ENCODE data around the gene WWOX. TPM values are rescaled to one million over a fixed set of nuclear protein-coding genes. Genes with fewer than 3 reads are reported as not detected.

WWOX gene
- total and polyA plus RNA-seq, 2 of the 13 experiments (the other 11 are each of a cell fraction or from before 2014, with no cell fraction given): 9.1 to 37.4 TPM

GRCh38 chr16:79081297-79082066 lies 982.0 kb downstream of the WWOX start (continued):
- TF ChIP-seq REPIN1 (CRISPR knock-in tag; IDR thresholded peaks at IDR 0.05; ENCODE audit: borderline replicate concordance, low read depth) (no peak), HDAC6 (IDR thresholded peaks at IDR 0.05; ENCODE audit: low read depth, low read length) (no peak), ZNF605 (CRISPR knock-in tag; IDR thresholded peaks at IDR 0.05) (peak; percentile 56; the same call in 1 of the 2 replicates), ETS1 (CRISPR knock-in tag; IDR thresholded peaks at IDR 0.05) (no peak), ZKSCAN1 (IDR thresholded peaks at IDR 0.05; ENCODE audit: low read length) (no peak), ZSCAN29 (CRISPR knock-in tag; conservative IDR thresholded peaks at IDR 0.05) (no peak), CAMTA2 (CRISPR knock-in tag; IDR thresholded peaks at IDR 0.05; ENCODE audit: borderline replicate concordance) (no peak), ZNF709 (CRISPR knock-in tag; IDR thresholded peaks at IDR 0.05) (no peak), ZNF292 (CRISPR knock-in tag; IDR thresholded peaks at IDR 0.05; ENCODE audit: borderline replicate concordance, low read depth) (peak; percentile 49; the same call in 1 of the 2 replicates), ZNF17 (CRISPR knock-in tag; IDR thresholded peaks at IDR 0.05) (no peak), RFX1 (IDR thresholded peaks at IDR 0.05) (no peak), PAWR (CRISPR knock-in tag; IDR thresholded peaks at IDR 0.05; ENCODE audit: borderline replicate concordance) (no peak), ZNF572 (CRISPR knock-in tag; IDR thresholded peaks at IDR 0.05) (no peak), ZNF136 (CRISPR knock-in tag; IDR thresholded peaks at IDR 0.05; ENCODE audit: low read depth) (no peak), ZNF33B (CRISPR knock-in tag; IDR thresholded peaks at IDR 0.05) (no peak), POGZ (CRISPR knock-in tag; IDR thresholded peaks at IDR 0.05) (peak; percentile 86), PLSCR1 (CRISPR knock-in tag; IDR thresholded peaks at IDR 0.05; ENCODE audit: borderline replicate concordance) (no peak), ZNF264 (CRISPR knock-in tag; IDR thresholded peaks at IDR 0.05) (no peak), HIVEP1 (CRISPR knock-in tag; IDR thresholded peaks at IDR 0.05) (peak; percentile 21; the same call in 1 of the 2 replicates), MTA3 (CRISPR knock-in tag; IDR thresholded peaks at IDR 0.05) (no peak), ZNF670 (CRISPR knock-in tag; IDR thresholded peaks at IDR 0.05; ENCODE audit: borderline replicate concordance) (no peak), ZNF737 (CRISPR knock-in tag; IDR thresholded peaks at IDR 0.05; ENCODE audit: borderline replicate concordance) (no peak), ZNF44 (CRISPR knock-in tag; IDR thresholded peaks at IDR 0.05) (no peak), TRIM22 (IDR thresholded peaks at IDR 0.05) (no peak), SP140L (CRISPR knock-in tag; IDR thresholded peaks at IDR 0.05; ENCODE audit: borderline replicate concordance) (peak; percentile 49; the same call in 1 of the 2 replicates), PRDM4 (CRISPR knock-in tag; IDR thresholded peaks at IDR 0.05; ENCODE audit: borderline replicate concordance) (no peak)
